Breast epithelium (tissue), 3 donors: ENCODE measurements around the gene TTI1.

ENCODE experiments used
- CTCF ChIP-seq, 3 donors: fragments of 450-650 bp; IDR thresholded peaks; one replicate each; pipeline ENCODE4 v1.5.1; 2016 to 2017; ENCODE audit warnings: antibody characterized with exemption in 3 of 3, mild to moderate bottlenecking in 3 of 3, moderate library complexity in 3 of 3
- POLR2A ChIP-seq: fragments of 450-650 bp; IDR thresholded peaks from one replicate; pipeline ENCODE4 v1.6.1; 2016; ENCODE audit warnings: antibody characterized with exemption, mild to moderate bottlenecking, moderate library complexity
- POLR2AphosphoS5 ChIP-seq, 3 donors: sonication (generic); formaldehyde crosslinking; IDR thresholded peaks; one replicate each; pipeline ENCODE4 v1.6.1; 2017; ENCODE audit warnings: antibody characterized with exemption in 3 of 3

GRCh38 chr20:37986873-37987601, 46.2 kb downstream of the TTI1 start:
- no peak for TF ChIP-seq CTCF (IDR thresholded peaks at IDR 0.05)
- TF ChIP-seq POLR2A: no peak
- peak in 1 of 3 donors; percentile 19 for TF ChIP-seq POLR2AphosphoS5 (IDR thresholded peaks at IDR 0.05)
